OCI-LY3 (cell line): Measurements from ENCODE around the gene MED31.

Source experiments
- H2AFZ ChIP-seq: fragments of 200-600, 300-600 bp; shearing (Covaris generic); 2 replicates; pipeline ENCODE4 v1.6.0; 2014; ENCODE audit warnings: antibody characterized with exemption, low read depth, low read length
- H3K27ac ChIP-seq: fragments of 200-600, 300-600 bp; sonication (generic); 2 replicates; pipeline ENCODE4 v1.5.1; 2014; ENCODE audit warnings: mild to moderate bottlenecking, low read length, moderate library complexity, mixed read lengths
- H3K27me3 ChIP-seq: fragments of 200-600, 300-600 bp; sonication (generic); 2 replicates; pipeline ENCODE4 v1.6.1; 2014; ENCODE audit warnings: low read depth, low read length, mixed read lengths
- H3K36me3 ChIP-seq: fragments of 200-600, 300-600 bp; sonication (generic); replicated peaks from 2 replicates; pipeline ENCODE3; 2014; ENCODE audit warnings: low read depth, low read length, mixed read lengths
- H3K4me1 ChIP-seq: fragments of 300-600, 200-600 bp; sonication (generic); 2 replicates; pipeline ENCODE4 v1.6.1; 2014; ENCODE audit warnings: low read length, mixed read lengths
- H3K4me2 ChIP-seq: fragments of 200-600, 300-600 bp; sonication (generic); 2 replicates; pipeline ENCODE4 v1.6.1; 2014; ENCODE audit warnings: low read length, mixed read lengths
- H3K4me3 ChIP-seq: fragments of 300-600, 200-600 bp; sonication (generic); 2 replicates; pipeline ENCODE4 v1.5.1; 2014; ENCODE audit warnings: antibody characterized with exemption, mild to moderate bottlenecking, low read length, moderate library complexity
- H3K79me2 ChIP-seq: fragments of 300-600, 200-600 bp; shearing (Covaris generic); 2 replicates; pipeline ENCODE4 v1.6.1; 2014; ENCODE audit warnings: mild to moderate bottlenecking, low read length, mixed read lengths
- H3K9ac ChIP-seq: fragments of 300-600, 200-600 bp; shearing (Covaris generic); 2 replicates; pipeline ENCODE4 v1.6.0; 2014; ENCODE audit warnings: mild to moderate bottlenecking, low read length, moderate library complexity
- H3K9me3 ChIP-seq: fragments of 200-600, 300-600 bp; shearing (Covaris generic); 2 replicates; pipeline ENCODE4 v1.6.1; 2014; ENCODE audit warnings: low read length, mixed read lengths; ENCODE audit not compliant: insufficient read depth
- H4K20me1 ChIP-seq: fragments of 200-600, 300-600 bp; sonication (generic); 2 replicates; pipeline ENCODE4 v1.6.1; 2016; ENCODE audit warnings: low read length, mixed read lengths; ENCODE audit not compliant: insufficient read depth
- EZH2phosphoT487 ChIP-seq: fragments of 200-600 bp; shearing (Covaris generic); IDR thresholded peaks from 2 replicates; pipeline ENCODE4 v1.6.1; 2018; ENCODE audit warnings: antibody characterized with exemption, mixed run types, low read depth
- TF ChIP-seq, protein P1 (sequence below): fragments of 200-600, 300-600 bp; sonication (generic); IDR thresholded peaks from 2 replicates; pipeline ENCODE4 v1.5.1; 2014; ENCODE audit warnings: antibody characterized with exemption, low read length, low read depth

The MED31 gene

DNA sequence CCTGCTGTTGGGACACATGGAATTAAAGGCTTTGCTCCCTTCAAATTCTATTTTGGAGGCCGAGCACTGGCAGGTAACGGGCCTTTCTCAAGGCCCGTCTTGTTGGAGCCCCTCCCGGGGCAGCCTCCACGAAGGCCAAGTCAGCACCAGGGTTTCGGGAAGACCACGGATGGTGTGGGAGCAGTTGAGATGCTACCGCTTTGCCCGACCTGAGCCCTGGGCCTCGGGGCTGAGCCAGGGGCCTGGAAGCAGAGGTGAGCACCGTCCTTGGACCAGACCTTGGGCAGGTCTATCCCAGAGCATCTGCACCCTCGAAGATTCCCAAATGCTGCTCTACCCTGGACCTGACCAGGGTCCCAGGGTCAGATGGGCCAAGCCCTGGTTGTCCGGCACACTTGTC lies 23.2 kb upstream of the MED31 start:
- H3K27me3 ChIP-seq = no peaks in the 10 kb centered on the region
- TF ChIP-seq, protein P1, sequence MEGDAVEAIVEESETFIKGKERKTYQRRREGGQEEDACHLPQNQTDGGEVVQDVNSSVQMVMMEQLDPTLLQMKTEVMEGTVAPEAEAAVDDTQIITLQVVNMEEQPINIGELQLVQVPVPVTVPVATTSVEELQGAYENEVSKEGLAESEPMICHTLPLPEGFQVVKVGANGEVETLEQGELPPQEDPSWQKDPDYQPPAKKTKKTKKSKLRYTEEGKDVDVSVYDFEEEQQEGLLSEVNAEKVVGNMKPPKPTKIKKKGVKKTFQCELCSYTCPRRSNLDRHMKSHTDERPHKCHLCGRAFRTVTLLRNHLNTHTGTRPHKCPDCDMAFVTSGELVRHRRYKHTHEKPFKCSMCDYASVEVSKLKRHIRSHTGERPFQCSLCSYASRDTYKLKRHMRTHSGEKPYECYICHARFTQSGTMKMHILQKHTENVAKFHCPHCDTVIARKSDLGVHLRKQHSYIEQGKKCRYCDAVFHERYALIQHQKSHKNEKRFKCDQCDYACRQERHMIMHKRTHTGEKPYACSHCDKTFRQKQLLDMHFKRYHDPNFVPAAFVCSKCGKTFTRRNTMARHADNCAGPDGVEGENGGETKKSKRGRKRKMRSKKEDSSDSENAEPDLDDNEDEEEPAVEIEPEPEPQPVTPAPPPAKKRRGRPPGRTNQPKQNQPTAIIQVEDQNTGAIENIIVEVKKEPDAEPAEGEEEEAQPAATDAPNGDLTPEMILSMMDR = no peak
- no peak for TF ChIP-seq EZH2phosphoT487
- H3K4me2 ChIP-seq = no peak overlapping the region
- no peaks in the 10 kb centered on the region for H3K36me3 ChIP-seq
- no peak overlapping the region for H3K9ac ChIP-seq
- no peak overlapping the region for H3K27ac ChIP-seq
- H4K20me1 ChIP-seq = no peaks in the 10 kb centered on the region
- no peaks in the 10 kb centered on the region for H3K79me2 ChIP-seq
- no peaks in the 10 kb centered on the region for H3K4me1 ChIP-seq
- no peak overlapping the region for H3K4me3 ChIP-seq
- H3K9me3 ChIP-seq = no peaks in the 10 kb centered on the region
- no peak overlapping the region for H2AFZ ChIP-seq

DNA sequence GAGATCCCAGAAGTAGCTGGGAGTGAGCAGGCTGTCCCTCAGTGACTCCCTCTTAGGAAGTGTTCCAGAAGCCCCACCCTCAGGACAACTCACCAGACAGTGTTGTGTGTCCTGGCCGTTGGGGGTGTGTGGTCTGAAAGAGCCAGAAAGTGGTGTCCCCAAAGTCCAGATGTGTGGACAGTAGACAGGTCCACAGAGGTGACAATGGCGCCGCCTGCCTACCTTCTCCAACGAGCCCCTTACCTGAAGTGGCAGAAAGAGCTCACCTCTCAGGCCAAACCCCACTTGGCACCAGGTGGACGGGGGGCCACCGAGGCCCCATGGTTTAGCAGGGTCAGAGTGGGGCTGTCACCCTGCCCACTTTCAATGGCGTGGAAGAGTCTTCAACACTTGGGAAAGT lies 20.0 kb upstream of the MED31 start:
- no peaks in the 10 kb centered on the region for H3K9me3 ChIP-seq
- H3K27ac ChIP-seq = no peak overlapping the region
- H3K9ac ChIP-seq = no peak overlapping the region
- no peak overlapping the region for H3K4me3 ChIP-seq
- no peaks in the 10 kb centered on the region for H3K36me3 ChIP-seq
- no peak overlapping the region for H2AFZ ChIP-seq
- H3K4me1 ChIP-seq = no peaks in the 10 kb centered on the region
- no peaks in the 10 kb centered on the region for H3K79me2 ChIP-seq
- TF ChIP-seq, protein P1 = no peak
- no peak for TF ChIP-seq EZH2phosphoT487
- no peaks in the 10 kb centered on the region for H4K20me1 ChIP-seq
- H3K4me2 ChIP-seq = no peak overlapping the region
- no peaks in the 10 kb centered on the region for H3K27me3 ChIP-seq

DNA sequence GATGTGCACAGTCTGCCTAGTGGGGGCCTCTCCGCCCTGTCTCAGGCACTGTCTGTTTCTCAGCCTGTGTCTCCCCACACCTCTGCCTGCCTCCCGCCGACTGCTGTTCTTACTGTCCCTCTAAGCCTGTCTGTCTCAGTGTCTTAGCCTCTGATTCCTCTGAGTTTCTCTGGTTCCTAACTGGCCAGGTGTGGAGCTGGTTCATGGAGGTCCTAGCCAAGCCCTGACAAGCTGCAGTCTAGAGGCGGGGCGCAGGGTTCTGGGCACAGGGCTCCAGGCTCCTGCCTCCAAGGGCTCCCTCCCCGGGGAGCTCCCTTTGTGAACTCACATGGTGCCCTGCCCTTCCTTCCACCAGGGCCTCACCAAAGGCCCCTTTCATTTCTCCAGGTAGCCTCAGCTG lies 19.6 kb upstream of the MED31 start:
- Histone ChIP-seq H3K4me1 (no peaks in the 10 kb centered on the region), H3K27me3 (no peaks in the 10 kb centered on the region), H3K27ac (no peak overlapping the region), H3K4me3 (no peak overlapping the region), H3K9ac (no peak overlapping the region), H3K4me2 (no peak overlapping the region), H2AFZ (no peak overlapping the region), H3K79me2 (no peaks in the 10 kb centered on the region), H3K36me3 (no peaks in the 10 kb centered on the region), H4K20me1 (no peaks in the 10 kb centered on the region), H3K9me3 (no peaks in the 10 kb centered on the region)
- TF ChIP-seq, protein P1 = no peak
- no peak for TF ChIP-seq EZH2phosphoT487

- H2AFZ ChIP-seq = no peak overlapping the region
- no peak overlapping the region for H3K4me2 ChIP-seq
- H3K27ac ChIP-seq = no peak overlapping the region
- H3K4me1 ChIP-seq = no peaks in the 10 kb centered on the region
- H3K79me2 ChIP-seq = no peaks in the 10 kb centered on the region
- no peak overlapping the region for H3K9ac ChIP-seq
- no peak overlapping the region for H3K4me3 ChIP-seq
- no peaks in the 10 kb centered on the region for H3K27me3 ChIP-seq
- no peak for TF ChIP-seq EZH2phosphoT487
- TF ChIP-seq, protein P1 = no peak
- H4K20me1 ChIP-seq = no peaks in the 10 kb centered on the region
- no peaks in the 10 kb centered on the region for H3K9me3 ChIP-seq
- H3K36me3 ChIP-seq = no peaks in the 10 kb centered on the region
These were observed 19.2 kb upstream of the MED31 start for GRCh38 chr17:6670571-6670970.
